D341Med (cell line): Measurements from ENCODE around the gene CRIM1.
A peak's percentile ranks its signal among the peaks of the same experiment; 100 is the strongest.
"Not testable (repeated sequence)": the region's sequence is repeated elsewhere in the genome, so short reads cannot be mapped to it uniquely, and the experiment has no call there.

Experiments used
- DNase-seq: peaks from one replicate; pipeline ENCODE4 v3.0.0; 2012; ENCODE audit warnings: low spot score

CRIM1 gene

GRCh38 chr2:36355151-36355889 is at the start of gene CRIM1:
Gene CRIM1, plus strand, starts transcription at chr2:36355778. Its CDS starts 515 bp downstream, at chr2:36356293.
- DNase-seq: peak; percentile 83

DNA sequence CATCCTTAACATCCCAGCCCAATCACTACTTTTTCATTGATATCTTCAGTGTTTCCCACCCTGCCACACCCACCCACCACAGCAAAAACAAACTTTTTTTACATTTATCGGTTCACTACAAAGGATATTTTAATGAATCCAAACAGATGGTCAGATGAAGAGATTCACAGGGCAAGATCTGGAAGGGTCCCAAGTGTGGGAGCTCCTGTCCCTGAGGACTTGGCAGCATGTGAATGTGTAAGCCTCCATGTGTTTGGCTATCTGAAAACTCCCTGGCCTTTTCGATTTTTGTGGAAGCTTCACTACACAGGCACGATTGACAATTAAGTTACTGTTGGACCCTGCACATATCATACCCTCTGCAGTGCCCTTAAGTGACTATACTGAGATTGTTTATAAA is 48.1 kb upstream of the CRIM1 start:
- no peak for DNase-seq

GRCh38 chr2:36310444-36310843 is 45.1 kb upstream of the CRIM1 start:
- not testable (repeated sequence) for DNase-seq

- DNase-seq: no peak
These were observed 37.0 kb upstream of the CRIM1 start for GRCh38 chr2:36318547-36318946.

DNA sequence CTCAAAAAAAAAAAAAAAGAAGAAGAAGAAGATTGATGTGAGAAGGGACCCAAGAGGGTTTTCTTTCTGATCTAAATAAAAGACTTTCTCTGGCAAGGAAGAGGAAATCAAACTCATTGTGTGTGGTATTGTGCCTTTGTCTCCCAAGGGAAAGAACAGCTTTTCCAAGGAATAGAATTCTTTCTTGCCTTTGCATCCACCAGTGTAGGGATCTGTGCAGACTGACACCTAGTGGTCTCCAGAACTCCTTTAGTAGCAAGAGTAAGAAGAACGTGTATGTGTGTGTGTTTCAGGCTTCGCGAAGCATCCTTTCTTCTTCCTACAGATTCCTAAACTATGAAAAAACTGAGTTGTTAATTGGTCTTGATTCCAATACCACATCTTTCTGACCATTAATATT is 33.5 kb upstream of the CRIM1 start:
- DNase-seq: peak; percentile 40

DNA sequence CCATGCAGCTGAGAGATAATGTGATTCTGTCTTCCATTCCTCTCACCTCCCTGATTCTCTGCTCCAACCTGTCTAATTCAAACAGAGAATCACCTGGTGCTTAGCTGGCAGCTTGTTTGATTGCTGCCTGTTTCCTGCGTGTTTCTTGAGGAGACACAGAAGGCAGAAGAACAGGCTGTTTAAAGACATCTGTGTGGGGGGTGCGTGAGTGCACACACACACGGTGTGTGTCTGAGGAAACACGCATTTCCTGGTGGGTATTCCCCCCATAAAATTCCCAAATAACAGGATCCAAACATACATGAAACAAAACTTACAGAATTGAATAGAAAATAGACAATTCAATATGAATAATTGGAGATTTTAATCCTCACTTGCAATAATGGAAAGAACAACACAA is 29.3 kb upstream of the CRIM1 start:
- no peak for DNase-seq

DNA sequence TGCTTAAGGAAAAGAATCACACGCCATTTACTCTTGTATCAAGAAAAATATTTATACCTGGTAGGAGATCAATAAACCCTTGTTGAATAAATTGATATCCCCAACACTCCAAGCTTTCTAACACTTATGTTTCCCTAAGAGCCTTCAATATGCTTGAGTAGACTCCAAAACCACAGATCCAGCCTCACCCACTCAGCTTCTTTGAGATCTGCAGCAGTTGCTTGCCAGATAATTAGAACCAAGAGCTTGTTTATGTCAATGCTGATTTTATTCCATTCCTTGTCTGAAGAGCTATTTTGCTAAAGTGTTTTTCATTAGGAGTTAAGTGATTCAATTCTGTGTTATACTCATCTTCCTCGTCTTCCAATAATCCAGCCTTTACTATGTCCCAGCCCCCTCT is 26.3 kb upstream of the CRIM1 start:
- no peak for DNase-seq

DNA sequence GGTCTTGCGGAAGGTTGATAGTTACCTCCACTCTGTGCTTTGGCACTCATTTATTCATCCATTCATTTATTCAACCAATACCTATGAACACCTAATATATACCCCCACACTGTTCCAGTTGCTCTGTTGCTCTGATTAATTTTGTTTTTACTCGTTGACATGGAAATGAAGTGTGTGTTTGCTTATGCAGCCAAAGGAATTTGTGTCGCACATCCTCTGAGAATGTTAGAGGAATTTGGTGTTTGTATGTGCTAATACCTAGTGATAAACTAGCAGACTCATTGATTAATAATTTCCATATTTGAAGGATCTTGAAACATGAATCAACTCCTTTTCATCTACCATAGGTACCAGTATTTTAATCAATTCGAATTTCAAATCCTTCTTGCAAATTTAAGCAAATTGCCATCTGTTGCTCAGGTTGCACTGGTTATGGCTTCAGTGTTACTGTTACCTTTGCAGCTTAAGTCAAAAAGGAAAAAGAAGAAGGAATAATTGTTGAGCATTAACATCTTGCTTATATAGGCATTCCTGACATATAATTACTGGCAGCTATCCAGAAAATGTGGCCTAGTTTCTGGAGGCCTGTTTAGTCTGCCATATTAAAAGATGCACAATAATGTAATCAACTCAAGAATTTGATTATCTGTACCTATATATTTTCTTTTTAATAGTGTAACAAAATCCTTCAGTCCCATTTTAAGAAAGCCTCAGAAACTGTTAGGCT is 25.7 kb upstream of the CRIM1 start:
- no peak for DNase-seq

DNA sequence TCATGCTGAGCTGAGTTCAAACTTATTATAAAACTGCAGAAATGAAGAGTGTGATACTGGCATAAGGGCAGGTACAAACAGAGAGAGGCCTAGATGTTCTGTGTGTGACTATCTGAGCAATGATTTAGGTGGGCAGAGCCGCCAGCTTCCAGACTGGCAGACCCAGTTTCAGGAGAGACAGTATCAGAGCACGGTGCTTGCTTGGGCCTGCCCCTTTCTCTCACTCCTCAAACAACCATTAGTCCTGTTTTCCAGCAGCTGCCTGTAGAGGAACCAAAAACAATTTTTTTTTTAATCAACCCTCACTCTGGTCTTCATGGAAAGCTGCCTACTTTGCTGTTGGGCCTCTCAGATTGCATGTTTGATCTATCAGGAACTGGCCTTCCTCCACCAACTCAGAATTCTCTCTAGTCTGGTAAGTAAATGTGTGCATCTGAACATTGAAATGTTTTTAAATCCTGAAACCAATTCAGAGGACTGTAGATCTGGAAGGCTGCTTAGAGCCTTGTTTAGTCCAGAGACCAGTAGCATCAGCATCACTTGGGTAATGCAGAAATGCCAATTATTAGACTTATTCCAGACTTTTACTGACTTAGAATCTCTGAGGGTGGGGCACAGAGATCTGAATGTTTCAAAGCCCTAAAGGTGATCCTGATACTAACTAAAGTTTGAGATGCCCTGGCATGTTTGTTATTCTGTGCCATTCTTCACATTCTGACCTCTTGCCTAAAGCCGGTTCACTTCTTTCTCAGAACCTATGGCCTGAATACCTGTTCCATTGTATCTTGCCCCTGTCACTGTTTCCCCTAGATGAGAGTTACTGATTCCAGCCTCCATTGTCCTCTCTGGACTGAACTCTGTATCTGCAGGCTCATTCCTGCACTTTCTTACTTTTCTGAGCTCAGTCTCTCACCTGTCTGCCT is 24.8 kb upstream of the CRIM1 start:
- no peak for DNase-seq

DNA sequence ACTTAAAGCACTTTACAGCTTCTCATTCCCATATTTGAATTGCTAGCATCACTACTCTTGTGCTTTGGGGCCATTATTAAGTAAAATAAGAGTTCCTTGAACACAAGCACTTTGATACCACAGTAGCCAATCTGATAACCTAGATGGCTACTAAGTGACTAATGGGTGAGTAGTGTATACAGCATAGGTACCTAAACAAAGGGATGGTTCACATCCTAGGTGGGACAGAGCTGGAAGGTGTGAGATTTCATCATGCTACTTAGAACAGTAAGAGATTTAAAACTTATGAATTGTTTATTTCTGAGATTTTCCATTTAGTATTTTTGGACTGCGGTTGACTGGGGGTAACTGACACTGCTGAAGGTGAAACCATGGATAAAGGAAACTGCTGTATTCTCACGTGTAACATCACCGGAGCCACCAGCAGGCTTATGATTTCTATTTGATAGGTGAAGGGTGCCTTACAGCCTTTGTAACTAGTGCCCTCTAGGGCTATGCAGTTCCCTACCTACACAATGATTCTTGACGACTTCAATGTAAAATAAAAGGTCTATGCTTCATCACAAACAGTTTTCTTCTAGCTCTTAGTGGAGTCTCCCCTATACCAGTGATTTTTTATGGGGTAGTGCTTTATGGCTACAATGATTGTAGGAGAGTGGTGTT is 22.1 kb upstream of the CRIM1 start:
- DNase-seq: no peak

- peak; percentile 21 for DNase-seq
These were observed 20.0 kb upstream of the CRIM1 start for GRCh38 chr2:36335597-36335996.

GRCh38 chr2:36336321-36336720 is 19.3 kb upstream of the CRIM1 start:
- no peak for DNase-seq

GRCh38 chr2:36337354-36337753 is 18.2 kb upstream of the CRIM1 start:
- no peak for DNase-seq

- no peak for DNase-seq
These were observed 17.3 kb upstream of the CRIM1 start for GRCh38 chr2:36338124-36338826.

- no peak for DNase-seq
These were observed 16.8 kb upstream of the CRIM1 start for GRCh38 chr2:36338827-36339145.

DNA sequence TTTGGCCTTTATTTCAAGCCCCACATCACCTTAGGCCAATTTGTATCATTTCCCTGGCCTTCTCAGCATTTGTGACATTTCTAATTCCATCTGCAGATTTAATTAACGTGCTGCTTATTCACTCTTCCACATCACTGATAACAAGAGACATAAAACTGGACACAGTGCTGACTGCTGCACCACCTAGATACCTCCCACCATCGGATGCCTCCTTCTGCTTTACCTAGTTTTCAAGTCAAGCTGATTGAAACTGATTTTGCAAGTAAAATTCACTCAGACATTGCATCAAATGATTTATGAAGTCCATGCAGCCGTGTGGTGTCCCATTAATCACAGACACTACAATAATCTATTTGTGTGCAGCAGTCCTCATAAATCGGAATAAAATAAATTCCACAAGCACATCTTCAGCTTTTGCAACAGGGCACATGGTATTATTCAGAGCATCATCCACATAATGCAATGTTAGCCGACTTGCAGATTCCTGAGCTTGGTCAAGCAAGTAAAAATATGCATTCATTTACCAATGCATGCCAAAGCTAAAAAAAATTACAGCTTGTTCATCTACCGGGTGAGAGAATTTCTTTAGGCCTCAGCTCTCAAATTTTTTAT is 15.9 kb upstream of the CRIM1 start:
- no peak for DNase-seq

DNA sequence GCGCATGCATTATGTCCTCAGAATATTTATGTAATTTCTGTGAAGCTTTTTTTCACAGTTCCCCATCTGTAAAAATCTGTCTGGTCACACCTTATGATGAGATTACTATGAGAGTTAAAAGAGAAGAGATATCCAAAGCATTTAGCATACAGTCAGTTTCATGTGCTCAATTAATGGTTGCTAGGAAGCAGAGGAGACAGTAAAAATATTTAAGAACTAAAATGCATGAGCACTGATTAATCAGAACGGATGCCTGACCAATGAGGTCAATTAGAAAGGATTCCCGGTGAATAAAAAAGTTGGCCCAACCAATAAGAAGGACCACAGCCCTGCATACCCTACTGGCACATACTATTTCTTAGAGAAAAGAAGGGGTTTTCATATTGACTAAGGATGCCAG is 12.0 kb upstream of the CRIM1 start:
- no peak for DNase-seq

- no peak for DNase-seq
These were observed 6.9 kb upstream of the CRIM1 start for GRCh38 chr2:36348721-36349120.

DNA sequence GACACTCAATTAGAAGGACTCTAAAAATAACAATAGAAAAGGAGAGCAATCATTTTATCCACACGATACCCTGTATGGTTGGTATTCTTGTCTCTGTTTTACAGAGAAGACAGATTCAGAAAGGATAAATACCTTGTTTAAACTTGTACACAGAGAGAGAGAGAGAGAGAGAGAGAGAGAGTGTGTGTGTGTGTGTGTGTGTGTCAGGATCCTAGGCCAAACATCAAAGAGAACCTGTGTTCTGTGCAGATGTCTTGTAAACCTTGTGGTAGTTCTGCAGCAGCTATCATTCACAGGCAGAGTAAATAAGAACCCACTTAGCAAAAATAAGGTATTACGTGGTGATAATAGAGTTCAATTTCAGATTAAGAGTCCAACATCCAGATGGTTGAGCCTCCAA is 4.3 kb upstream of the CRIM1 start:
- no peak for DNase-seq

DNA sequence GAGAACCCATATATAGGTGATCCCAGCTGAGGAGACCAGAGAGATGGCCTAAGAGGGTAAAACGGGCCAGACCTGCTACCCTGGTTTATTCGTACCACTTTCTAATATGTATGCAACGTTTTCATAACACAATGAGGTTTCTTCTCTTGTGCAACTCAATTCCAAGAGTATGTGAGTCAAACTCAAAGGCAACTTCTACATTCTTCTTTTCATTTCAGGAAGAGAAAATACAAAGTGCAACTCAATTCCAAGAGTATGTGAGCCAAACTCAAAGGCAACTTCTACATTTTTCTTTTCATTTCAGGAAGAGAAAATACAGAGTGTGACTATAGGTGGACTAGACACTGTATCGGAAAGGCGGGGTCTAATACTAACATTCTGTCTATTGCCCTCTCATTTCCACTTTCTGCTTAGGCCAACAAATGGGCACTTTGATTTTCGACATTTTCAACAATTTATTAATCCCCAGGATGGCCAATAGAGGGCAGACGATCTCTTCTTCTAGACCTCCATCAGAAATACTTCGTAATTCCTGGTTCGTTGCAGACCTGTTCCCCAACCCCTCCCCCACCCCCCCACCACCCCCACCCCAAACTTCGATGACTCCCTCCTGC is 3.7 kb upstream of the CRIM1 start:
- peak; percentile 43 for DNase-seq

DNA sequence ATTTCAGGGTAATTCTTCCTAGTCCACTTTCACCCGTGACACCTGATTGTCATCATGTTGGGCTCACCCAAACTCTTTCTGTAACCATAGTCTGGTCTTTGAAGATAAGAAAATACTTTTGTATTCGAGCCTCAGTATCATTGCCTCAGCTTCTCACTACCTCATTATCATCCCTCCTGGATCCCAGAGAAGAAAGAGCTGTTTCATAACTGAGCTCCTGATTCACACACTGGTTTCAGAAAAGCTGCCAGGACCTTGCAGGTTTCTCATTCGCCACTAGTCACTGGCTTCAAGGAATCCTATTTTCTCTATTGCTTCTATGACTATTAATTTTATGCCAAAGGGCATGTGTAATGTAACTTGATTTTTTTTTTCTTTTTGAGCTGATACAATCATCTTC is 2.9 kb upstream of the CRIM1 start:
- DNase-seq: no peak
